Pancreas (tissue), 10 donors: Measurements from ENCODE around the gene SLIT3. TPM values are rescaled to one million over a fixed set of nuclear protein-coding genes. Genes with fewer than 3 reads are reported as not detected.

Source experiments
- ATAC-seq, 4 donors: fragments of 200-7000 bp; cut with Tn5 transposase; one replicate each; pipeline versions ENCODE4 v1.8.0 to v1.9.1; 2020; ENCODE audit warnings: mild to moderate bottlenecking in 4 of 4, moderate library complexity in 4 of 4
- DNase-seq, 6 donors: peaks; one replicate each; pipeline ENCODE4 v3.0.0-alpha.2; 2020
- FAIRE-seq: peaks from 2 replicates; lab custom pipeline; 2012; peaks lifted over from hg19 to GRCh38; lab: Jason Lieb, UNC
- H3K27ac ChIP-seq, 4 donors: fragments of 200-600 bp; sonication (generic); 1 replicate in 3 of 4; 2 replicates in 1 of 4; pipeline versions ENCODE4 v1.5.0 to v1.8.0; 2020
- H3K27me3 ChIP-seq, 4 donors: fragments of 200-600 bp; one replicate each; pipeline ENCODE4 v1.8.0; 2021
- H3K36me3 ChIP-seq, 3 donors: fragments of 200-600 bp; sonication (generic) in 1 of 3; one replicate each; pipeline versions ENCODE4 v1.5.0 to v1.8.0; 2020 to 2021
- H3K4me1 ChIP-seq, 3 donors: fragments of 200-600 bp; one replicate each; pipeline ENCODE4 v1.8.0; 2021
- H3K4me3 ChIP-seq, 4 donors: fragments of 200-600 bp; sonication (generic) in 2 of 4; one replicate each; pipeline versions ENCODE4 v1.5.0 to v1.8.0; 2020 to 2021
- H3K9me3 ChIP-seq, 4 donors: fragments of 200-600 bp; one replicate each; pipeline ENCODE4 v1.8.0; 2021
- WGBS, 2 donors: extraction: QIAGEN DNeasy Blood & Tissue Kit; methylation state at CpG; one replicate each; pipeline ENCODE4 v1.1.7; 2013; 5-methylcytosine and 5-hydroxymethylcytosine counted together
- intact Hi-C, 3 donors: fragments of 100-400 bp; cut with DNase I; formaldehyde crosslinking; loops; one replicate each; pipeline versions ENCODE4 v1.11.1 to v1.14.2; 2022
- polyA plus RNA-seq, 2 donors: library from polyadenylated mRNA; stranded (reverse); fragments of 200-250 nt; gene quantifications; one replicate each; pipeline ENCODE4 v1.2.3, GENCODE V29; 2013
- total RNA-seq, 6 donors: library from RNA; stranded (reverse); fragmentation: NEBNext Ultra II Directional in 4 of 6; extraction: Animal tissue kit (Norgen Biotek cat#: 25700) in 4 of 6; gene quantifications; one replicate each; pipeline versions ENCODE4 v1.2.1 to v1.2.4, GENCODE V29; 2021 to 2023
- TF ChIP-seq, protein P1 (sequence below), 4 donors: fragments of 200-600 bp; sonication (generic) in 3 of 4; IDR thresholded peaks; one replicate each; pipeline versions ENCODE4 v1.5.0 to v1.8.0; 2021; ENCODE audit warnings: antibody characterized with exemption in 4 of 4
- donor health status: healthy with polysubstance abuse.
- donor health status: DM: no; HTN: no; CAD: no; lungs with moderate emphysema.
- donor health status: DM: no; HTN: no; CAD: no.
- donor health status: control.
- donor health status: control.
- donor health status: Bipolar disorder and iron deficiency.
- donor health status: DM: yes; HTN: yes; CAD: no.
- donor health status: DM: no; HTN: no; CAD: no.
- donor health status: DM: no; HTN: no; CAD: no.
- donor health status: DM: yes; HTN: yes; CAD: no.

The SLIT3 gene
- total and polyA plus RNA-seq, 8 donors = 1.1 to 11.4 (median 2.1) TPM

DNA sequence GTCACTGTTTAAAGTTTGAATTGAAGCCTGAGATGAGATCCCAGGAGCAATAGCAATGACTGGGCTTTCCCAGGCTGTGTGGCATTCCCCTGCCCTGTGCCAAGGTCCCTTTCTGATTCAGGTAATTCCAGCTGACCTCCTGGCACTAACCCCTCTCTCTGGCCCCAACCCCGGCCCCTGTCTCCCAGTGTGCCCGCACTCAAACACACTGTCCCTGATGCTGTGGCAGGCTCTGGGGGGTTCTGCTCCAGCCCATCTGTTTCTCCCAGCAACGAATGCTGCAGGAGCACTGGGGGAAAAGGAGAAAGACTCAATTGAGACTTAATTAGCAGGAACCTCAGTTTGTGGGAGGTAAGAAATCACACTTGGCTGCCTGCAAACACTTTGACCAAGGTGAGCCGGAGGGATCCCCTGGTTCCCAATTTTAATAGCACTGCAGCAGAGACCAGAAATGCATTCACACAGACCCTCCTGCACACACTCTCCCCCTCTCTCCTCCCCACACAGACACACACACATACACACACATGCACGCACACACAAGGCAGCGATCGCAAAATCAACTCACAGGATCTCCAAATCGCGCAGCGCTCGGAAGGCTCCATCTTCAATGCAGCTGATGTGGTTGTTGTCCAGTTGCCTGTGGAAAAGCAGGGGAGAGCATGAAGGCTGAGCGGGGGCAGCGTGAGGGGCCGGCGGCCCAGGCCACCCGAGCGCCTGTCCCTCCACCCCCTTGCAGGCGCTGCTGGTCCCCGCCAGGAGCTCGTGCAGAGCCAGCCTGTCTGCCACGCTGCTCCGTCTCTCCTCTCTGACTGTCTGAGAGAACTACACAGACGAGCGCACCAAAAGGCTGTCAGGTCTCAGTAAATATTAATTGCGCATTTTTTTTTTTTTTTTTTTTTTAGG lies 456.7 kb downstream of the SLIT3 start:
- H3K4me1 ChIP-seq = no peaks in the 10 kb centered on the region
- 49 to 54% methylated on average over 25 of the region's 25 CpGs for WGBS, 2 donors
- DNase-seq = no peak
- H3K27me3 ChIP-seq = peaks cover 0 to 9% (median 0%) of the 10 kb centered on the region in 4 donors
- no peak overlapping the region for H3K27ac ChIP-seq
- TF ChIP-seq, protein P1, sequence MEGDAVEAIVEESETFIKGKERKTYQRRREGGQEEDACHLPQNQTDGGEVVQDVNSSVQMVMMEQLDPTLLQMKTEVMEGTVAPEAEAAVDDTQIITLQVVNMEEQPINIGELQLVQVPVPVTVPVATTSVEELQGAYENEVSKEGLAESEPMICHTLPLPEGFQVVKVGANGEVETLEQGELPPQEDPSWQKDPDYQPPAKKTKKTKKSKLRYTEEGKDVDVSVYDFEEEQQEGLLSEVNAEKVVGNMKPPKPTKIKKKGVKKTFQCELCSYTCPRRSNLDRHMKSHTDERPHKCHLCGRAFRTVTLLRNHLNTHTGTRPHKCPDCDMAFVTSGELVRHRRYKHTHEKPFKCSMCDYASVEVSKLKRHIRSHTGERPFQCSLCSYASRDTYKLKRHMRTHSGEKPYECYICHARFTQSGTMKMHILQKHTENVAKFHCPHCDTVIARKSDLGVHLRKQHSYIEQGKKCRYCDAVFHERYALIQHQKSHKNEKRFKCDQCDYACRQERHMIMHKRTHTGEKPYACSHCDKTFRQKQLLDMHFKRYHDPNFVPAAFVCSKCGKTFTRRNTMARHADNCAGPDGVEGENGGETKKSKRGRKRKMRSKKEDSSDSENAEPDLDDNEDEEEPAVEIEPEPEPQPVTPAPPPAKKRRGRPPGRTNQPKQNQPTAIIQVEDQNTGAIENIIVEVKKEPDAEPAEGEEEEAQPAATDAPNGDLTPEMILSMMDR (IDR thresholded peaks at IDR 0.05) = no peak
- no peak for ATAC-seq
- H3K9me3 ChIP-seq = no peaks in the 10 kb centered on the region
- no peak for FAIRE-seq
- no peaks in the 10 kb centered on the region for H3K36me3 ChIP-seq
- intact Hi-C loops = no loop called here
- no peak overlapping the region for H3K4me3 ChIP-seq

DNA sequence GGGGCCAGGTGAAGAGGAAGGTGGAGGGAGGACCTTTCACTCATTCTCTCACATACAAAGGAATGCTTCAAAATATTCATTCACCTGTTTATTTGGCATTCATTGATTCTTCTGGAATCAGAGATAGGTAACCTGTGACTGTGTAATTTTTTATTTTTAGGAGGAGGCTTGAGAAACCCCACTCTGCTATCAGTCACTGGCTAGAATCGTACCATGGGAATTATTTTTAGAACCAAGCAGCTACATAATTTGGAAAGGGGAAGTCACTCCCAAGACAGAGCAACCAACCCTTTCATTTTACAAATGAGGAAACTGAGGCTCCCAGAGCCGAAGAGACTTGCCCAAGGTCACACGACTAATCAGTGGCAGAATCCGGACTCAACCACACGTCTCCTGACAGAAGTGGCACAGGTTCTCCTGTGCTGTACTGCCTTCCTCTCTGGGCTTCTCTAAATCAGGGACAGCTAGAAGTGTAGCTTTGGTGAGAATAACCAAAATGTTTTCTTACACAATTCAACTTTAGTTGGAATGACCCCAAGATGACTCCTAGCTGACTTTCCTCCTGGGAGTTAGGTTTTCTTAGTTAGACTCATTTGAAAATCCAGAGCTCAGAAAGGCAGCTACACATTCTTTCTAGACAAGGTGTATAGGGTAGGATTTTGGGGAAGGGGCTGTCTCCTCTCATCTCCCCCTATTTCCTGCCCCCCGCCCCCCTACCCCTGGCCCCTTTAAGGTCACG lies 457.5 kb downstream of the SLIT3 start:
- Histone ChIP-seq H3K4me1 (no peaks in the 10 kb centered on the region), H3K27me3 (peaks cover 0 to 9% (median 0%) of the 10 kb centered on the region in 4 donors), H3K27ac (no peak overlapping the region), H3K36me3 (no peaks in the 10 kb centered on the region), H3K9me3 (no peaks in the 10 kb centered on the region), H3K4me3 (no peak overlapping the region)
- intact Hi-C loops = no loop called here
- TF ChIP-seq, protein P1 (IDR thresholded peaks at IDR 0.05) = no peak
- no peak for FAIRE-seq
- no peak for DNase-seq
- peak in 2 of 4 donors; percentile 12 to 21 for ATAC-seq
- WGBS, 2 donors = 34 to 36% methylated on average over 7 of the region's 7 CpGs

DNA sequence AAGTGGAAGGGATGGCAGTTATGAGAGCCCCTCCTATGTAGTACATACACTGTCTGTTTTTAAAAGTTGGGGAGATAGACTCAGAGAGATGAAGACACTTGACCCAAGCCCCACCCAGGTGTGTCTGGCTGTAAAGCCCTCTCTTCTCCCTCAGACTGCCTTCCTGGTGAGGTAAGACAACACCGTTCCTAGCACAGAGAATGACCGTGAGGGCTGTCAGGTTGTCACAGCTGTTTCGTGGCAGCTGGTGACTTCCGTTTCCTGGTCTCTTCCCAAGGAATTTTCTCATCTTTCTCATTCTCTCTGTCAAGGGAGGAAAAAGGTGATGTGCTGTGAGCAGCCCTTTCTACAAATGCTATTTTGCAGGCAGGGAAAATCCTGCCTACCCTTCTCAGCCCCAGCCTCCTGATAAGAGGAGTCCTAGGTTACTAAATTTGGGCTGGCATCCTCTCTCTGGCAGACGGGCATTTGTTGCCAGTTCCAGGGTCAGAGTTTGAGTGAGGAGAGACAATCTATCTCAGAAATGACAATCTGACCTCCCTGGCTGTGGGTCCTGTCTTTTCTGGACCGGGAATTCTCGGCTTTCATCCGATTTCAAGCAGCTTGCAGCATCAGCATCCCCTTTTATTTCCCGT lies 458.3 kb downstream of the SLIT3 start:
- TF ChIP-seq, protein P1 (IDR thresholded peaks at IDR 0.05) = no peak
- 41% methylated on average over 9 of the region's 9 CpGs for WGBS, 2 donors
- FAIRE-seq = no peak

DNA sequence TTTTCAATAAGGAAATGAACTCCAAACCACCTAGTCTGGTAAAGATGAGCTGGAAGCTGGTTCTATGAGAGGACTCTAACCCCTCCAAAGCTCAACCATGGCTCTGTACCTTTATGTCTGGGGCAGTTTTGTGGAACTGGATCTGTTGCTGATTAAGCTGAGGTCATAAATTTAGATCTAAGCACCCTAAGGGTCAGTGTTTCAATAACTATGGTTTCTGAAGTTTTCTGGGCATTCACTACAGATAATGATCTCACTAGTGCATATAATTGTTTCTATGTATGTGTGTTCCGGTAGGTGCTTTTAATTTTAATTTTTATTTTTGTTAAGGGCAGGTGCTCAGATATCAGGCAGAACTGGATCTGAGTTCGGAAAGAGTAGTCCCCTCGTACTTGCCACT lies 463.1 kb downstream of the SLIT3 start:
- Histone ChIP-seq H3K27ac (no peak overlapping the region), H3K4me1 (no peaks in the 10 kb centered on the region), H3K27me3 (peaks cover 0 to 4% (median 0%) of the 10 kb centered on the region in 4 donors), H3K9me3 (no peaks in the 10 kb centered on the region), H3K36me3 (no peaks in the 10 kb centered on the region), H3K4me3 (no peak overlapping the region)
- TF ChIP-seq, protein P1 (IDR thresholded peaks at IDR 0.05) = no peak
- intact Hi-C loops = no loop called here
- FAIRE-seq (no peak), DNase-seq (no peak), ATAC-seq (no peak)
- 70 to 76% methylated on average over 3 of the region's 3 CpGs for WGBS, 2 donors

More for the DNA sequence above, 458.3 kb downstream of the SLIT3 start:
- Histone ChIP-seq H3K27ac (no peak overlapping the region), H3K27me3 (peaks cover 0 to 9% (median 0%) of the 10 kb centered on the region in 4 donors), H3K36me3 (no peaks in the 10 kb centered on the region), H3K4me1 (no peaks in the 10 kb centered on the region), H3K4me3 (no peak overlapping the region), H3K9me3 (no peaks in the 10 kb centered on the region)
- DNase-seq = no peak
- intact Hi-C loops = no loop called here
- ATAC-seq = no peak
